Neuron (in vitro differentiated cells): ENCODE results near the gene RXYLT1.
A peak's percentile ranks its signal among the peaks of the same experiment; 100 is the strongest.
"Not testable (repeated sequence)": the region's sequence is repeated elsewhere in the genome, so short reads cannot be mapped to it uniquely, and the experiment has no call there.

Source experiments
- H2AFZ ChIP-seq: one replicate; pipeline ENCODE4 v1.6.1; 2013; ENCODE audit warnings: low read depth, mild to moderate bottlenecking, inconsistent platforms, low read length, moderate library complexity
- H3K27me3 ChIP-seq: one replicate; pipeline ENCODE4 v1.6.1; 2013; ENCODE audit warnings: low read length; ENCODE audit not compliant: insufficient read depth
- H3K36me3 ChIP-seq: one replicate; pipeline ENCODE4 v1.6.1; 2013; ENCODE audit warnings: low read length; ENCODE audit not compliant: insufficient read depth
- H3K4me1 ChIP-seq: one replicate; pipeline ENCODE4 v1.6.1; 2013; ENCODE audit warnings: low read length; ENCODE audit not compliant: insufficient read depth
- H3K4me3 ChIP-seq: 2 replicates; pipeline ENCODE4 v1.5.1; 2013; ENCODE audit warnings: mild to moderate bottlenecking, low read length, moderate library complexity
- H3K9me3 ChIP-seq: one replicate; pipeline ENCODE4 v1.6.1; 2013; ENCODE audit warnings: low read length

Gene RXYLT1

GRCh38 chr12:63779498-63780481, at the start of gene RXYLT1:
TSS of gene RXYLT1 (plus strand) at chr12:63779909. CDS start at chr12:63779961, 52 bp downstream.
- Histone ChIP-seq H3K4me3 (peak within 1 kb of the TSS; percentile 73), H2AFZ (peak within 1 kb of the TSS; percentile 96), H3K4me1 (peaks cover 12% of the 10 kb centered on the region), H3K9me3 (no peaks in the 10 kb centered on the region), H3K36me3 (peaks cover 21% of the 10 kb centered on the region), H3K27me3 (no peaks in the 10 kb centered on the region)

GRCh38 chr12:63732779-63733178, 46.9 kb upstream of the RXYLT1 start:
- H3K36me3 ChIP-seq, H3K27me3 ChIP-seq, H3K9me3 ChIP-seq, H3K4me1 ChIP-seq, H3K4me3 ChIP-seq, H2AFZ ChIP-seq: not testable (repeated sequence)

- H3K4me3 ChIP-seq, H2AFZ ChIP-seq, H3K9me3 ChIP-seq, H3K4me1 ChIP-seq, H3K27me3 ChIP-seq, H3K36me3 ChIP-seq: not testable (repeated sequence)
These were observed 46.1 kb upstream of the RXYLT1 start for GRCh38 chr12:63733585-63733984.

- not testable (repeated sequence) for H3K4me3 ChIP-seq, H3K27me3 ChIP-seq, H2AFZ ChIP-seq, H3K4me1 ChIP-seq, H3K36me3 ChIP-seq, H3K9me3 ChIP-seq
These were observed 39.2 kb upstream of the RXYLT1 start for GRCh38 chr12:63740551-63740950.

GRCh38 chr12:63741431-63741830, 38.3 kb upstream of the RXYLT1 start:
- H3K36me3 ChIP-seq, H3K9me3 ChIP-seq, H3K4me3 ChIP-seq, H3K4me1 ChIP-seq, H3K27me3 ChIP-seq, H2AFZ ChIP-seq: not testable (repeated sequence)

- H3K36me3 ChIP-seq, H3K4me1 ChIP-seq, H3K9me3 ChIP-seq, H2AFZ ChIP-seq, H3K4me3 ChIP-seq, H3K27me3 ChIP-seq: not testable (repeated sequence)
These were observed 35.6 kb upstream of the RXYLT1 start for GRCh38 chr12:63744110-63744509.

- H3K27me3 ChIP-seq, H3K4me3 ChIP-seq, H2AFZ ChIP-seq, H3K4me1 ChIP-seq, H3K9me3 ChIP-seq, H3K36me3 ChIP-seq: not testable (repeated sequence)
These were observed 33.2 kb upstream of the RXYLT1 start for GRCh38 chr12:63746470-63746869.

GRCh38 chr12:63747136-63747535, 32.6 kb upstream of the RXYLT1 start:
- H3K9me3 ChIP-seq, H3K27me3 ChIP-seq, H3K36me3 ChIP-seq, H2AFZ ChIP-seq, H3K4me1 ChIP-seq, H3K4me3 ChIP-seq: not testable (repeated sequence)

- Histone ChIP-seq H3K4me3 (no peak overlapping the region), H3K36me3 (no peaks in the 10 kb centered on the region), H3K4me1 (no peaks in the 10 kb centered on the region), H3K27me3 (no peaks in the 10 kb centered on the region), H3K9me3 (no peaks in the 10 kb centered on the region), H2AFZ (no peak overlapping the region)
These were observed 32.2 kb upstream of the RXYLT1 start for GRCh38 chr12:63747553-63747952.

- H2AFZ ChIP-seq: no peak overlapping the region
- H3K4me1 ChIP-seq: no peaks in the 10 kb centered on the region
- no peaks in the 10 kb centered on the region for H3K36me3 ChIP-seq
- no peak overlapping the region for H3K4me3 ChIP-seq
- H3K27me3 ChIP-seq: no peaks in the 10 kb centered on the region
- H3K9me3 ChIP-seq: no peaks in the 10 kb centered on the region
These were observed 27.4 kb upstream of the RXYLT1 start for GRCh38 chr12:63752283-63752682.

GRCh38 chr12:63752841-63753240, 26.9 kb upstream of the RXYLT1 start:
- H3K4me3 ChIP-seq: no peak overlapping the region
- H3K27me3 ChIP-seq: no peaks in the 10 kb centered on the region
- H3K9me3 ChIP-seq: no peaks in the 10 kb centered on the region
- no peaks in the 10 kb centered on the region for H3K36me3 ChIP-seq
- H2AFZ ChIP-seq: no peak overlapping the region
- H3K4me1 ChIP-seq: no peaks in the 10 kb centered on the region

GRCh38 chr12:63753743-63754142, 26.0 kb upstream of the RXYLT1 start:
- Histone ChIP-seq H3K4me3 (no peak overlapping the region), H3K36me3 (no peaks in the 10 kb centered on the region), H3K9me3 (no peaks in the 10 kb centered on the region), H2AFZ (no peak overlapping the region), H3K27me3 (no peaks in the 10 kb centered on the region), H3K4me1 (no peaks in the 10 kb centered on the region)

- Histone ChIP-seq H2AFZ (no peak overlapping the region), H3K4me3 (no peak overlapping the region), H3K36me3 (no peaks in the 10 kb centered on the region), H3K4me1 (no peaks in the 10 kb centered on the region), H3K27me3 (no peaks in the 10 kb centered on the region), H3K9me3 (peaks cover under 1% of the 10 kb centered on the region)
These were observed 15.2 kb upstream of the RXYLT1 start for GRCh38 chr12:63764481-63764880.

- no peaks in the 10 kb centered on the region for H3K27me3 ChIP-seq
- H3K4me1 ChIP-seq: no peaks in the 10 kb centered on the region
- no peak overlapping the region for H3K4me3 ChIP-seq
- no peaks in the 10 kb centered on the region for H3K36me3 ChIP-seq
- H2AFZ ChIP-seq: no peak overlapping the region
- H3K9me3 ChIP-seq: peaks cover 2% of the 10 kb centered on the region
These were observed 13.2 kb upstream of the RXYLT1 start for GRCh38 chr12:63766498-63766897.
